Measurements from ENCODE around the gene SLAMF9. TPM values are rescaled to one million over a fixed set of nuclear protein-coding genes. Genes with fewer than 3 reads are reported as not detected.

The SLAMF9 gene
- total and polyA plus RNA-seq, 8 donors = not detected

DNA sequence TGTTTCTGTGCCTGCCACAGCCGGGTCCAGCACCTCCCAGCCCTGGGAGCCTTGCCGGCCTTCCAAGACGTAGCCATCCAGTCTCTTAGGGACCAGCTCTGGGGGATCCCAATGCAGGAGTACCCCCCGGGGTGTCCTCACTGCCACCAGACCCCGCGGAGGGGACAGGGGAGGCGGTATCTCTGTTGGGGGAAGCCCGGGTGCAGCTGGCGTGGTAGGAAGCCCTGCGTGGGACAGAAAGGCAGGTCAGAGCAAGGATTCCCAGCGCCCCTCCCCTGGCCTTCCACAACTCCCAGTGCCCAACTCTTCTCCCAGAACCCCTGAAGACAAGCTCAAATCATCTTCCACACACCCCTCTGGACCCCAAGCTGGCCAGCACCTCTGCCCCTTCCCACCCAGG, 23.8 kb downstream of the SLAMF9 start:
- intact Hi-C loops (cut with DNase I) = no loop called here
- ATAC-seq (no peak), DNase-seq (peak in 1 of 4 donors; percentile 58)
- no peak overlapping the region for H3K27ac ChIP-seq
- no peaks in the 10 kb centered on the region for H3K27me3 ChIP-seq
- H3K4me3 ChIP-seq = no peak overlapping the region
- H3K36me3 ChIP-seq = no peaks in the 10 kb centered on the region
- TF ChIP-seq, protein P1, sequence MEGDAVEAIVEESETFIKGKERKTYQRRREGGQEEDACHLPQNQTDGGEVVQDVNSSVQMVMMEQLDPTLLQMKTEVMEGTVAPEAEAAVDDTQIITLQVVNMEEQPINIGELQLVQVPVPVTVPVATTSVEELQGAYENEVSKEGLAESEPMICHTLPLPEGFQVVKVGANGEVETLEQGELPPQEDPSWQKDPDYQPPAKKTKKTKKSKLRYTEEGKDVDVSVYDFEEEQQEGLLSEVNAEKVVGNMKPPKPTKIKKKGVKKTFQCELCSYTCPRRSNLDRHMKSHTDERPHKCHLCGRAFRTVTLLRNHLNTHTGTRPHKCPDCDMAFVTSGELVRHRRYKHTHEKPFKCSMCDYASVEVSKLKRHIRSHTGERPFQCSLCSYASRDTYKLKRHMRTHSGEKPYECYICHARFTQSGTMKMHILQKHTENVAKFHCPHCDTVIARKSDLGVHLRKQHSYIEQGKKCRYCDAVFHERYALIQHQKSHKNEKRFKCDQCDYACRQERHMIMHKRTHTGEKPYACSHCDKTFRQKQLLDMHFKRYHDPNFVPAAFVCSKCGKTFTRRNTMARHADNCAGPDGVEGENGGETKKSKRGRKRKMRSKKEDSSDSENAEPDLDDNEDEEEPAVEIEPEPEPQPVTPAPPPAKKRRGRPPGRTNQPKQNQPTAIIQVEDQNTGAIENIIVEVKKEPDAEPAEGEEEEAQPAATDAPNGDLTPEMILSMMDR (IDR thresholded peaks at IDR 0.05) = no peak
- H3K9me3 ChIP-seq = no peaks in the 10 kb centered on the region
- peaks cover 0 to 9% of the 10 kb centered on the region in 2 donors for H3K4me1 ChIP-seq

- H3K4me1 ChIP-seq = peaks cover 0 to 9% of the 10 kb centered on the region in 2 donors
- H3K27me3 ChIP-seq = no peaks in the 10 kb centered on the region
- ATAC-seq (no peak), DNase-seq (no peak)
- no peaks in the 10 kb centered on the region for H3K36me3 ChIP-seq
- H3K27ac ChIP-seq = no peak overlapping the region
- TF ChIP-seq, protein P1 (IDR thresholded peaks at IDR 0.05) = no peak
- intact Hi-C loops (cut with DNase I) = no loop called here
- H3K4me3 ChIP-seq = no peak overlapping the region
- no peaks in the 10 kb centered on the region for H3K9me3 ChIP-seq
These were observed 24.6 kb downstream of the SLAMF9 start for GRCh38 chr1:159929155-159930051.

DNA sequence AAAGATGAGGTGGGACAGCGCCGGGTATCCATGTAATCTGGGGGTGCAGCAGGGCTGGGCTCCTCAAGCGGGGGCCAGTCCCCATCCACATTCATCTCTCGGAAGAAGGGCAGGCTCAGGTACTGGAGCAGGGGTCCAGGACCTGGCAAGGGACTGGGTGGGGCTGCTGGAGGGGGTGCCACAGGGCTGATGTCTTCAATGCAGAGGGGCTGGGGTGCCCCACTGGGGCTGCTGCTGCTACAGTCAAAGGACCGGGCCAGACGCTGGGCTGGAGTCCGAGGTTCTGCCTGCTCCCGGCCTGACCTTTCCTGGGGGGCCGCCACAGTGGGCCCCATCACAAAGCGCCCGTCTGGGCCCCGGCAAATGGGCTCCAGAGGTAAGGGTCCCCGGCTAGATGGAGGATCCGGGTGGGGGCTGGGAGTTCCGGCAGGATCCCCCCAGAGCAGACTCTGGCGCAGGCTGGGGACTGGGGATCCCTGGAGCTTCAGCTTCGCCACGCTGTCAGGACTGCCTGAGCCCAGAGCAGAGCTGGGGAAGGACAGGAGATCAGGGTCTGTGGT, 25.5 kb downstream of the SLAMF9 start:
- intact Hi-C loops (cut with DNase I) = no loop called here
- H3K4me1 ChIP-seq = peaks cover 0 to 15% of the 10 kb centered on the region in 2 donors
- no peak for ATAC-seq

GRCh38 chr1:159927849-159928431, 26.1 kb downstream of the SLAMF9 start:
- Histone ChIP-seq H3K27me3 (no peaks in the 10 kb centered on the region), H3K9me3 (no peaks in the 10 kb centered on the region), H3K36me3 (no peaks in the 10 kb centered on the region), H3K4me3 (no peak overlapping the region), H3K27ac (no peak overlapping the region), H3K4me1 (peaks cover 2 to 20% of the 10 kb centered on the region in 2 donors)
- intact Hi-C loops (cut with DNase I) = no loop called here
- DNase-seq (no peak), ATAC-seq (no peak)
- TF ChIP-seq, protein P1 (IDR thresholded peaks at IDR 0.05) = no peak

More for the DNA sequence above, 25.5 kb downstream of the SLAMF9 start:
- Histone ChIP-seq H3K27me3 (no peaks in the 10 kb centered on the region), H3K4me3 (no peak overlapping the region), H3K36me3 (no peaks in the 10 kb centered on the region), H3K9me3 (no peaks in the 10 kb centered on the region), H3K27ac (no peak overlapping the region)
- no peak for DNase-seq
- TF ChIP-seq, protein P1 (IDR thresholded peaks at IDR 0.05) = no peak
